HepG2 (cell line): ENCODE results near the gene TCAIM.

Source experiments
- CEBPB ChIP-seq: IDR thresholded peaks from 2 replicates; pipeline ENCODE4 v1.6.1; 2011; ENCODE audit warnings: low read depth, low read length, improper control_type of control experiment, borderline replicate concordance
- CTCF ChIP-seq: sonication (generic); formaldehyde crosslinking; IDR thresholded peaks from 2 replicates; pipeline ENCODE4 v1.5.0; 2020; ENCODE audit warnings: mild to moderate bottlenecking, missing genetic modification reagents, moderate library complexity
- RELA ChIP-seq: sonication (generic); formaldehyde crosslinking; IDR thresholded peaks from 2 replicates; pipeline ENCODE4 v1.4.0; 2020; ENCODE audit warnings: missing genetic modification reagents
- SMC3 ChIP-seq: IDR thresholded peaks from 2 replicates; pipeline ENCODE4 v1.6.1; 2011; ENCODE audit warnings: low read length, improper control_type of control experiment

GRCh38 chr3:44334326-44334725 lies 4.2 kb upstream of the TCAIM start:
- TF ChIP-seq CEBPB (no peak), SMC3 (no peak), RELA (CRISPR knock-in tag) (no peak), CTCF (CRISPR knock-in tag) (no peak)
